ENCODE data around the gene DOHH.

GRCh38 chr19:3499738-3500428 is 591 bp downstream of the DOHH start:
- no peak for TF ChIP-seq EZH2 (IDR thresholded peaks at IDR 0.05; ENCODE audit: insufficient read depth, poor library complexity, severe bottlenecking)
- TF ChIP-seq EZH2phosphoT487 (IDR thresholded peaks at IDR 0.05; ENCODE audit: insufficient read depth, low read depth), result no peak
